ENCODE data around the gene UBE2L5.

UBE2L5 gene

GRCh38 chr13:30422054-30422839, at the start of gene UBE2L5:
UBE2L5 (plus strand) TSS chr13:30422493; CDS start chr13:30427991, 5,498 bp downstream.
- DNase-seq: no peak

- no peak for DNase-seq
Observed at GRCh38 chr13:30373727-30374126, 48.6 kb upstream of the UBE2L5 start.

GRCh38 chr13:30375265-30375835, 46.9 kb upstream of the UBE2L5 start:
- DNase-seq: no peak

- DNase-seq: no peak
Observed at GRCh38 chr13:30376426-30377311, 45.6 kb upstream of the UBE2L5 start.

GRCh38 chr13:30377312-30377685, 45.0 kb upstream of the UBE2L5 start:
- no peak for DNase-seq

- no peak for DNase-seq
Observed at GRCh38 chr13:30378191-30378590, 44.1 kb upstream of the UBE2L5 start.

- no peak for DNase-seq
Observed at GRCh38 chr13:30381049-30381448, 41.2 kb upstream of the UBE2L5 start.

GRCh38 chr13:30382836-30383525, 39.3 kb upstream of the UBE2L5 start:
- DNase-seq: no peak

- DNase-seq: no peak
Observed at GRCh38 chr13:30388406-30389283, 33.6 kb upstream of the UBE2L5 start.

GRCh38 chr13:30391956-30392680, 30.2 kb upstream of the UBE2L5 start:
- no peak for DNase-seq

GRCh38 chr13:30392681-30393045, 29.6 kb upstream of the UBE2L5 start:
- DNase-seq: no peak

GRCh38 chr13:30394751-30395191, 27.5 kb upstream of the UBE2L5 start:
- DNase-seq: no peak

GRCh38 chr13:30395192-30396158, 26.8 kb upstream of the UBE2L5 start:
- peak; percentile 44 for DNase-seq

- DNase-seq: no peak
Observed at GRCh38 chr13:30396434-30397075, 25.7 kb upstream of the UBE2L5 start.

- no peak for DNase-seq
Observed at GRCh38 chr13:30398601-30399072, 23.7 kb upstream of the UBE2L5 start.

- DNase-seq: no peak
Observed at GRCh38 chr13:30400376-30400775, 21.9 kb upstream of the UBE2L5 start.

GRCh38 chr13:30401347-30401746, 20.9 kb upstream of the UBE2L5 start:
- no peak for DNase-seq

GRCh38 chr13:30403456-30403855, 18.8 kb upstream of the UBE2L5 start:
- no peak for DNase-seq

GRCh38 chr13:30404207-30404606, 18.1 kb upstream of the UBE2L5 start:
- no peak for DNase-seq
